ENCODE data around the gene PLD1. TPM values are rescaled to one million over a fixed set of nuclear protein-coding genes. Genes with fewer than 3 reads are reported as not detected.

Gene PLD1
- total and polyA plus RNA-seq, 10 of the 15 experiments (the other 5 are each of a cell fraction or from before 2014, with no cell fraction given): 2.9 to 108 (median 3.6) TPM

DNA sequence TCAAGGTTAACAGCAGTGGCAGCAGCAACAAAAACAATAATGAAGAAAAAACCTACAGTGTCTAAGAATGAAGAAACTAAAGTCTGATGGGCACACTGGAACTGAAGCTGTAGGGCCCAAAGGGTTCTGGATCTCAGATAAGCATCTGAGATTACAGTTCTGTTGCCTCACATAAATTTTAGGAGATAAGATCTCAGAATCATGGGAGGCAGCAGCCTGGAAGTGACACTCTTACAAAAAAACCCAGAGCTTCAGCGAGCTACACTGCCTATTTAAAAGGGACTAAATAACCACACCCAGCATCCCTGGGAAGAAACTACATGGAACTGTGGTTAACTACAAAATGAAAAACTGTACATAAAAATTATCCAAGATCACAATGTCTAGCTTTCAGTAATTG, 61.2 kb downstream of the PLD1 start:
- POLR2A ChIA-PET: interaction anchor here (0.9 to 1.2 kb wide), 3 partner anchors 9 to 22 kb away, joined by 3 to 7 read pairs (median 3); no protein-coding TSS in a partner anchor
- H3K27me3 ChIP-seq (replicated peaks in 1 of 2; ENCODE audit: control insufficient read depth in 2 of 2, insufficient read depth in 2 of 2, low read length in 1 of 2): peaks cover 0 to 3% of the 10 kb centered on the region in 2 experiments; a peak in 1 of 4 replicates
- BruUV-seq (replicated peaks): no TSS peak
- no peak overlapping the region for H2AFZ ChIP-seq (ENCODE audit: control insufficient read depth, low read depth, low read length)
- CTCF ChIA-PET: interaction anchor here (0.5 to 12.1 kb wide), 6 partner anchors 10 to 679 kb away, joined by 3 to 210 read pairs (median 4); no protein-coding TSS in a partner anchor
- WGBS (ENCODE audit: insufficient coverage, insufficient replicate concordance, low lambda C conversion rate, missing lambda C conversion rate): 0% methylated on average over 1 of the region's 1 CpG
- no peaks in the 10 kb centered on the region; the same call in 1 of the 2 replicates for H3K4me1 ChIP-seq (ENCODE audit: control insufficient read depth, insufficient read depth, low read length)
- SMC1A ChIA-PET (ENCODE audit: uncharacterized antibody, unreplicated experiment): interaction anchor here (0.8 to 2.8 kb wide), 14 partner anchors 8 to 85 kb away, joined by 3 to 16 read pairs (median 4); no protein-coding TSS in a partner anchor
- no peak for DNase-seq (ENCODE audit: low read depth, low spot score)
- H3K9me3 ChIP-seq (replicated peaks; ENCODE audit: control insufficient read depth, insufficient read depth, low read length): no peaks in the 10 kb centered on the region; the same call in 2 of the 3 replicates
- no peak overlapping the region for H3K4me2 ChIP-seq (ENCODE audit: control insufficient read depth, insufficient read depth)
- H3K4me3 ChIP-seq: no peak overlapping the region
- ATAC-seq: no peak
- intact Hi-C loops (cut with micrococcal nuclease; ENCODE audit: unreplicated experiment): no loop called here
- H3K9ac ChIP-seq (ENCODE audit: control insufficient read depth, insufficient read depth, low read length): no peak overlapping the region
- no peak overlapping the region for H3K27ac ChIP-seq (ENCODE audit: control insufficient read depth, insufficient read depth)
- in situ Hi-C loops (cut with MboI): no loop called here
- no peak for FAIRE-seq
- TF ChIP-seq, protein P1, sequence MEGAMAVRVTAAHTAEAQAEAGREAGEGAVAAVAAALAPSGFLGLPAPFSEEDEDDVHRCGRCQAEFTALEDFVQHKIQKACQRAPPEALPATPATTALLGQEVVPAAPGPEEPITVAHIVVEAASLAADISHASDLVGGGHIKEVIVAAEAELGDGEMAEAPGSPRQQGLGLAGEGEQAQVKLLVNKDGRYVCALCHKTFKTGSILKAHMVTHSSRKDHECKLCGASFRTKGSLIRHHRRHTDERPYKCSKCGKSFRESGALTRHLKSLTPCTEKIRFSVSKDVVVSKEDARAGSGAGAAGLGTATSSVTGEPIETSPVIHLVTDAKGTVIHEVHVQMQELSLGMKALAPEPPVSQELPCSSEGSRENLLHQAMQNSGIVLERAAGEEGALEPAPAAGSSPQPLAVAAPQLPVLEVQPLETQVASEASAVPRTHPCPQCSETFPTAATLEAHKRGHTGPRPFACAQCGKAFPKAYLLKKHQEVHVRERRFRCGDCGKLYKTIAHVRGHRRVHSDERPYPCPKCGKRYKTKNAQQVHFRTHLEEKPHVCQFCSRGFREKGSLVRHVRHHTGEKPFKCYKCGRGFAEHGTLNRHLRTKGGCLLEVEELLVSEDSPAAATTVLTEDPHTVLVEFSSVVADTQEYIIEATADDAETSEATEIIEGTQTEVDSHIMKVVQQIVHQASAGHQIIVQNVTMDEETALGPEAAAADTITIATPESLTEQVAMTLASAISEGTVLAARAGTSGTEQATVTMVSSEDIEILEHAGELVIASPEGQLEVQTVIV (IDR thresholded peaks at IDR 0.05; ENCODE audit: borderline replicate concordance, partially characterized antibody): no peak
- TF ChIP-seq HDAC2 (IDR thresholded peaks at IDR 0.05) (no peak), DPF2 (IDR thresholded peaks at IDR 0.05) (no peak), NBN (IDR thresholded peaks at IDR 0.05) (no peak), ZNF384 (IDR thresholded peaks at IDR 0.05; ENCODE audit: borderline replicate concordance, low read depth, low read length) (no peak), MYB (IDR thresholded peaks at IDR 0.05; ENCODE audit: borderline replicate concordance, low read depth, low read length) (no peak), RCOR1 (conservative IDR thresholded peaks at IDR 0.05; ENCODE audit: low read depth, low read length) (no peak), IKZF2 (IDR thresholded peaks at IDR 0.05) (no peak), KDM1A (IDR thresholded peaks at IDR 0.05; ENCODE audit: borderline replicate concordance) (no peak), EZH2 (IDR thresholded peaks at IDR 0.05; ENCODE audit: borderline replicate concordance, control insufficient read depth, low read depth, low read length) (no peak)
- TF ChIP-seq, protein P2, sequence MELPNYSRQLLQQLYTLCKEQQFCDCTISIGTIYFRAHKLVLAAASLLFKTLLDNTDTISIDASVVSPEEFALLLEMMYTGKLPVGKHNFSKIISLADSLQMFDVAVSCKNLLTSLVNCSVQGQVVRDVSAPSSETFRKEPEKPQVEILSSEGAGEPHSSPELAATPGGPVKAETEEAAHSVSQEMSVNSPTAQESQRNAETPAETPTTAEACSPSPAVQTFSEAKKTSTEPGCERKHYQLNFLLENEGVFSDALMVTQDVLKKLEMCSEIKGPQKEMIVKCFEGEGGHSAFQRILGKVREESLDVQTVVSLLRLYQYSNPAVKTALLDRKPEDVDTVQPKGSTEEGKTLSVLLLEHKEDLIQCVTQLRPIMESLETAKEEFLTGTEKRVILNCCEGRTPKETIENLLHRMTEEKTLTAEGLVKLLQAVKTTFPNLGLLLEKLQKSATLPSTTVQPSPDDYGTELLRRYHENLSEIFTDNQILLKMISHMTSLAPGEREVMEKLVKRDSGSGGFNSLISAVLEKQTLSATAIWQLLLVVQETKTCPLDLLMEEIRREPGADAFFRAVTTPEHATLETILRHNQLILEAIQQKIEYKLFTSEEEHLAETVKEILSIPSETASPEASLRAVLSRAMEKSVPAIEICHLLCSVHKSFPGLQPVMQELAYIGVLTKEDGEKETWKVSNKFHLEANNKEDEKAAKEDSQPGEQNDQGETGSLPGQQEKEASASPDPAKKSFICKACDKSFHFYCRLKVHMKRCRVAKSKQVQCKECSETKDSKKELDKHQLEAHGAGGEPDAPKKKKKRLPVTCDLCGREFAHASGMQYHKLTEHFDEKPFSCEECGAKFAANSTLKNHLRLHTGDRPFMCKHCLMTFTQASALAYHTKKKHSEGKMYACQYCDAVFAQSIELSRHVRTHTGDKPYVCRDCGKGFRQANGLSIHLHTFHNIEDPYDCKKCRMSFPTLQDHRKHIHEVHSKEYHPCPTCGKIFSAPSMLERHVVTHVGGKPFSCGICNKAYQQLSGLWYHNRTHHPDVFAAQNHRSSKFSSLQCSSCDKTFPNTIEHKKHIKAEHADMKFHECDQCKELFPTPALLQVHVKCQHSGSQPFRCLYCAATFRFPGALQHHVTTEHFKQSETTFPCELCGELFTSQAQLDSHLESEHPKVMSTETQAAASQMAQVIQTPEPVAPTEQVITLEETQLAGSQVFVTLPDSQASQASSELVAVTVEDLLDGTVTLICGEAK (IDR thresholded peaks at IDR 0.05; ENCODE audit: borderline replicate concordance): no peak
- TF ChIP-seq, protein P3, sequence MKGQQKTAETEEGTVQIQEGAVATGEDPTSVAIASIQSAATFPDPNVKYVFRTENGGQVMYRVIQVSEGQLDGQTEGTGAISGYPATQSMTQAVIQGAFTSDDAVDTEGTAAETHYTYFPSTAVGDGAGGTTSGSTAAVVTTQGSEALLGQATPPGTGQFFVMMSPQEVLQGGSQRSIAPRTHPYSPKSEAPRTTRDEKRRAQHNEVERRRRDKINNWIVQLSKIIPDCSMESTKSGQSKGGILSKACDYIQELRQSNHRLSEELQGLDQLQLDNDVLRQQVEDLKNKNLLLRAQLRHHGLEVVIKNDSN (IDR thresholded peaks at IDR 0.05; ENCODE audit: borderline replicate concordance, extremely low read length, insufficient read depth, low read depth, low read length): no peak
- H3K36me3 ChIP-seq (ENCODE audit: control insufficient read depth in 2 of 2, insufficient read depth in 2 of 2, low read length in 1 of 2): no peaks in the 10 kb centered on the region; a peak in 1 of 4 replicates
- H3K79me2 ChIP-seq (ENCODE audit: control insufficient read depth, insufficient read depth, low read length): no peaks in the 10 kb centered on the region
- H4K20me1 ChIP-seq (ENCODE audit: control insufficient read depth, insufficient read depth): no peaks in the 10 kb centered on the region
- RAD21 ChIA-PET (ENCODE audit: unreplicated experiment): interaction anchor here (1.2 to 1.7 kb wide), 2 partner anchors 9 to 24 kb away, joined by 3 to 5 read pairs; no protein-coding TSS in a partner anchor

Data from GM12878 (cell line).